ENCODE results near the gene MLC1. TPM values are rescaled to one million over a fixed set of nuclear protein-coding genes. Genes with fewer than 3 reads are reported as not detected.

The MLC1 gene
- total RNA-seq, 1 experiment from 2014 or later: not detected

DNA sequence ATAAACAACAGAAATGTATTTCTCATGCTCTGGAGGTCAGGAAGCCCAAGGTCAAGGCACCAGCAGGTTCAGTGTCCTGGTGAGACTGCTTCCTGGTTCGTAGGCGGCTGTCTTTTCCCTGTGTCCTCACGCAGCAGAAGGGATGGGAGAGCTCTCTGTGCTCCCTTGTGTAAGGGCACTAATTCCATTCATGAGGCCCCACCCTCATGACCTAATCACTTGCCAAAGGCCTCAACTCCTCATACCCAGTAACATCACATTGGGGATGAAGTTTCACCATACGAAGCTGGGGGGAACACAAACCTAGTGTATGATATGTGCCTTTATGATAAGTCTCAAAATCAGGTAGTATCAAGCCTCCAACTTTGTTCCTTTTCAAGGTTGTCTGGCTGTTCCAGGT lies 46.7 kb upstream of the MLC1 start:
- H3K36me3 ChIP-seq (ENCODE audit: control insufficient read depth, insufficient read depth, low read length): no peaks in the 10 kb centered on the region
- ATAC-seq (no peak), DNase-seq (ENCODE audit: low read depth, low spot score) (no peak)
- in situ Hi-C loops (cut with HindIII; ENCODE audit: low pct_unique_long_range_greater_than_20kb, low sequenced_read_pairs): no loop called here
- intact Hi-C loops (cut with micrococcal nuclease; ENCODE audit: unreplicated experiment): no loop called here
- H3K4me3 ChIP-seq (ENCODE audit: low read depth in 2 of 2, low read length in 2 of 2): no peak overlapping the region
- TF ChIP-seq, protein P1, sequence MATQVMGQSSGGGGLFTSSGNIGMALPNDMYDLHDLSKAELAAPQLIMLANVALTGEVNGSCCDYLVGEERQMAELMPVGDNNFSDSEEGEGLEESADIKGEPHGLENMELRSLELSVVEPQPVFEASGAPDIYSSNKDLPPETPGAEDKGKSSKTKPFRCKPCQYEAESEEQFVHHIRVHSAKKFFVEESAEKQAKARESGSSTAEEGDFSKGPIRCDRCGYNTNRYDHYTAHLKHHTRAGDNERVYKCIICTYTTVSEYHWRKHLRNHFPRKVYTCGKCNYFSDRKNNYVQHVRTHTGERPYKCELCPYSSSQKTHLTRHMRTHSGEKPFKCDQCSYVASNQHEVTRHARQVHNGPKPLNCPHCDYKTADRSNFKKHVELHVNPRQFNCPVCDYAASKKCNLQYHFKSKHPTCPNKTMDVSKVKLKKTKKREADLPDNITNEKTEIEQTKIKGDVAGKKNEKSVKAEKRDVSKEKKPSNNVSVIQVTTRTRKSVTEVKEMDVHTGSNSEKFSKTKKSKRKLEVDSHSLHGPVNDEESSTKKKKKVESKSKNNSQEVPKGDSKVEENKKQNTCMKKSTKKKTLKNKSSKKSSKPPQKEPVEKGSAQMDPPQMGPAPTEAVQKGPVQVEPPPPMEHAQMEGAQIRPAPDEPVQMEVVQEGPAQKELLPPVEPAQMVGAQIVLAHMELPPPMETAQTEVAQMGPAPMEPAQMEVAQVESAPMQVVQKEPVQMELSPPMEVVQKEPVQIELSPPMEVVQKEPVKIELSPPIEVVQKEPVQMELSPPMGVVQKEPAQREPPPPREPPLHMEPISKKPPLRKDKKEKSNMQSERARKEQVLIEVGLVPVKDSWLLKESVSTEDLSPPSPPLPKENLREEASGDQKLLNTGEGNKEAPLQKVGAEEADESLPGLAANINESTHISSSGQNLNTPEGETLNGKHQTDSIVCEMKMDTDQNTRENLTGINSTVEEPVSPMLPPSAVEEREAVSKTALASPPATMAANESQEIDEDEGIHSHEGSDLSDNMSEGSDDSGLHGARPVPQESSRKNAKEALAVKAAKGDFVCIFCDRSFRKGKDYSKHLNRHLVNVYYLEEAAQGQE (IDR thresholded peaks at IDR 0.05; ENCODE audit: insufficient read depth in 1 of 2, low read depth in 2 of 2, low read length in 1 of 2): no peak
- TF ChIP-seq POLR2AphosphoS5 (IDR thresholded peaks at IDR 0.05; ENCODE audit: low read depth, low read length) (no peak), CTCF (IDR thresholded peaks at IDR 0.05) (no peak), SIN3A (IDR thresholded peaks at IDR 0.05; ENCODE audit: borderline replicate concordance, insufficient read depth, low read depth, low read length) (no peak), TCF7L2 (IDR thresholded peaks at IDR 0.05; ENCODE audit: low read depth, low read length) (no peak)
- CTCF ChIA-PET: no interaction called here
- BruUV-seq (replicated peaks): no TSS peak
- no peaks in the 10 kb centered on the region for H3K9me3 ChIP-seq (ENCODE audit: control insufficient read depth, insufficient read depth, low read depth, low read length)
- POLR2A ChIA-PET: no interaction called here
- H3K27me3 ChIP-seq (ENCODE audit: control insufficient read depth, insufficient read depth, low read length): no peaks in the 10 kb centered on the region
- no peak overlapping the region for H3K27ac ChIP-seq (ENCODE audit: low read length)
- H3K4me1 ChIP-seq (ENCODE audit: control insufficient read depth, insufficient read depth, low read length): no peaks in the 10 kb centered on the region

DNA sequence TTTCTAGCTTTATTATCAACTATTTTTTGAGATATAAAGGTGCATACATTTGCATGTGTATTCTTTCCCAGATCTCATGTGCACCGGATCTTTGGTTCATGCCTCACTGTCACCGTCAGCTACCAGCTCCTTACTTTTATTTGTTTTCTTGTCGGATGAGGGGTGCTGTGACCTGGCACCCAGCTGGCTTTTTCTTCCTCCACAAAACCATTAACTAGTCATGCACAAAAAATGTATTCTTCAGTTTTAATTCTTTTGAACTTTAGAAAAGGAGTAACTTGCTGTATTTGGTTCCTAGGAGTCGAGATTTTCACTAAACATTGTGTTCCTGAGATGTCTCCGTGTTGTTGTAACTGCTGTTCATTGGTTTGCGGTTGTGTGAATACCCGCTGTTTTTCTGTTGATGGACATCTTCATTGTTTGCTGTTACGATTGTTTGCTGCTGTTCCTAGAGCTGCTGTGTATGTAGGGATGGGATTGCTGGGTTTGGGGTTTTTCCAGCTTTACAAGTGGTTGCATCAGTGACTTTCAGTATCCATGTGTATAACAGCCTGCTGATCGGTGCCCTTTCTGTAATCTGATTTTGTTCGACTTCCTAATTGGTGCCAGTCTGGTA lies 44.0 kb upstream of the MLC1 start:
- ChIA-PET CTCF (no interaction called here), POLR2A (no interaction called here)
- H3K4me1 ChIP-seq (ENCODE audit: control insufficient read depth, insufficient read depth, low read length): no peaks in the 10 kb centered on the region
- intact Hi-C loops (cut with micrococcal nuclease; ENCODE audit: unreplicated experiment): no loop called here
- in situ Hi-C loops (cut with HindIII; ENCODE audit: low pct_unique_long_range_greater_than_20kb, low sequenced_read_pairs): no loop called here
- no TSS peak for BruUV-seq (replicated peaks)
- H3K27me3 ChIP-seq (ENCODE audit: control insufficient read depth, insufficient read depth, low read length): no peaks in the 10 kb centered on the region
- DNase-seq (ENCODE audit: low read depth, low spot score) (no peak), ATAC-seq (no peak)
- TF ChIP-seq SIN3A (IDR thresholded peaks at IDR 0.05; ENCODE audit: borderline replicate concordance, insufficient read depth, low read depth, low read length) (no peak), TCF7L2 (IDR thresholded peaks at IDR 0.05; ENCODE audit: low read depth, low read length) (no peak), POLR2AphosphoS5 (IDR thresholded peaks at IDR 0.05; ENCODE audit: low read depth, low read length) (no peak), CTCF (IDR thresholded peaks at IDR 0.05) (no peak)
- TF ChIP-seq, protein P1 (IDR thresholded peaks at IDR 0.05; ENCODE audit: insufficient read depth in 1 of 2, low read depth in 2 of 2, low read length in 1 of 2): no peak
- H3K36me3 ChIP-seq (ENCODE audit: control insufficient read depth, insufficient read depth, low read length): no peaks in the 10 kb centered on the region
- H3K27ac ChIP-seq (ENCODE audit: low read length): no peak overlapping the region; the same call in 1 of the 2 replicates
- no peaks in the 10 kb centered on the region for H3K9me3 ChIP-seq (ENCODE audit: control insufficient read depth, insufficient read depth, low read depth, low read length)
- no peak overlapping the region for H3K4me3 ChIP-seq (ENCODE audit: low read depth in 2 of 2, low read length in 2 of 2)
